HCT116 (cell line): ENCODE results near the gene CDK11B.

Experiments
- EZH2 ChIP-seq: fragments of 200-600 bp; sonication (generic); IDR thresholded peaks from 2 replicates; pipeline ENCODE4 v1.6.1; 2017; ENCODE audit warnings: antibody characterized with exemption, mixed run types
- EZH2phosphoT487 ChIP-seq: fragments of 200-600 bp; IDR thresholded peaks from 2 replicates; pipeline ENCODE4 v1.6.1; 2018; ENCODE audit warnings: antibody characterized with exemption, borderline replicate concordance
- POLR2A ChIP-seq: IDR thresholded peaks from 2 replicates; pipeline ENCODE4 v1.7.0; 2011; ENCODE audit warnings: borderline replicate concordance; ENCODE audit not compliant: insufficient read depth, insufficient read length; ENCODE audit errors: extremely low read depth
- POLR2AphosphoS5 ChIP-seq: IDR thresholded peaks from 2 replicates; pipeline ENCODE4 v1.6.1; 2011; ENCODE audit warnings: mild to moderate bottlenecking, low read depth, low read length, moderate library complexity
- SIN3A ChIP-seq: IDR thresholded peaks from 2 replicates; pipeline ENCODE4 v1.6.1; 2012; ENCODE audit warnings: low read depth
- SP1 ChIP-seq: IDR thresholded peaks from 2 replicates; pipeline ENCODE4 v1.6.1; 2012; ENCODE audit warnings: low read depth
- SRF ChIP-seq: IDR thresholded peaks from 2 replicates; pipeline ENCODE4 v1.6.1; 2012; ENCODE audit warnings: low read depth
- TCF7L2 ChIP-seq: IDR thresholded peaks from 2 replicates; pipeline ENCODE4 v1.7.0; 2011; ENCODE audit warnings: borderline replicate concordance, inconsistent platforms; ENCODE audit not compliant: insufficient read depth, insufficient read length; ENCODE audit errors: extremely low read depth
- ZNF274 ChIP-seq: fragments of 200-500 bp; sonication (Bioruptor generic); IDR thresholded peaks from 2 replicates; pipeline ENCODE4 v1.6.1; 2014; ENCODE audit warnings: mild to moderate bottlenecking, low read depth, low read length, inconsistent platforms
- TF ChIP-seq, protein P1 (sequence below): IDR thresholded peaks from 2 replicates; pipeline ENCODE4 v1.6.1; 2012; ENCODE audit warnings: low read depth
- TF ChIP-seq, protein P2 (sequence below), 3 experiments: fragments of 200-600 bp in 1 of 3; sonication (generic) in 1 of 3; IDR thresholded peaks in 2 of 3; conservative IDR thresholded peaks in 1 of 3; 2 replicates each; pipeline ENCODE4 v1.5.1; 2012 to 2017; ENCODE audit warnings: low read depth in 2 of 3, low read length in 2 of 3, antibody characterized with exemption in 1 of 3, borderline replicate concordance in 1 of 3, control low read depth in 1 of 3, mild to moderate bottlenecking in 1 of 3, mixed read lengths in 1 of 3, mixed run types in 1 of 3, moderate library complexity in 1 of 3; ENCODE audit not compliant: insufficient read depth in 1 of 3
- TF ChIP-seq, protein P3 (sequence below): IDR thresholded peaks from 2 replicates; pipeline ENCODE4 v1.6.1; 2012
- TF ChIP-seq, protein P4 (sequence below): IDR thresholded peaks from 2 replicates; pipeline ENCODE4 v1.6.1; 2012

DNA sequence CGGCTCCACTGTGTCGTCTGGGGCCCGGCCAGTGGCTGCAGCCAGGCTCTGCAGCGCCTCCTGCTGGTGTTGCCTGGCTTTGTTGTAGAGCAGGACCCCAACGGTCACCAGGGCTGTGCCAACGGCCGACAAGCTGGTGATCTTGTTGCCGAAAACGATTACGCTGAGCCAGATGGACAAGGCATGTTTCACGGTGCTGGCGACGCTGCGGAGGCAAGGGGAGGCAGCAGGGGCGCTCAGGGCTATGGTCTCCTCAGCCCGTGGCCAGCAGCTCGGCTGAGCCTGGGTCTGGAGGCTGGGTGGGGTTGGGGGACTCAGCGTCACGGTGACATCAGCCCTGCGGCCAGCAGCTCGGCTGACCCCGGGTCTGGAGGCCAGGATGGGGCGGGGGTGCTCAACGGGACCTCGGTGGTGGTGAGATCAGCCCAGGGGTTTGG, 7.0 kb upstream of the CDK11B start:
- no peak for TF ChIP-seq ZNF274
- TF ChIP-seq, protein P1, sequence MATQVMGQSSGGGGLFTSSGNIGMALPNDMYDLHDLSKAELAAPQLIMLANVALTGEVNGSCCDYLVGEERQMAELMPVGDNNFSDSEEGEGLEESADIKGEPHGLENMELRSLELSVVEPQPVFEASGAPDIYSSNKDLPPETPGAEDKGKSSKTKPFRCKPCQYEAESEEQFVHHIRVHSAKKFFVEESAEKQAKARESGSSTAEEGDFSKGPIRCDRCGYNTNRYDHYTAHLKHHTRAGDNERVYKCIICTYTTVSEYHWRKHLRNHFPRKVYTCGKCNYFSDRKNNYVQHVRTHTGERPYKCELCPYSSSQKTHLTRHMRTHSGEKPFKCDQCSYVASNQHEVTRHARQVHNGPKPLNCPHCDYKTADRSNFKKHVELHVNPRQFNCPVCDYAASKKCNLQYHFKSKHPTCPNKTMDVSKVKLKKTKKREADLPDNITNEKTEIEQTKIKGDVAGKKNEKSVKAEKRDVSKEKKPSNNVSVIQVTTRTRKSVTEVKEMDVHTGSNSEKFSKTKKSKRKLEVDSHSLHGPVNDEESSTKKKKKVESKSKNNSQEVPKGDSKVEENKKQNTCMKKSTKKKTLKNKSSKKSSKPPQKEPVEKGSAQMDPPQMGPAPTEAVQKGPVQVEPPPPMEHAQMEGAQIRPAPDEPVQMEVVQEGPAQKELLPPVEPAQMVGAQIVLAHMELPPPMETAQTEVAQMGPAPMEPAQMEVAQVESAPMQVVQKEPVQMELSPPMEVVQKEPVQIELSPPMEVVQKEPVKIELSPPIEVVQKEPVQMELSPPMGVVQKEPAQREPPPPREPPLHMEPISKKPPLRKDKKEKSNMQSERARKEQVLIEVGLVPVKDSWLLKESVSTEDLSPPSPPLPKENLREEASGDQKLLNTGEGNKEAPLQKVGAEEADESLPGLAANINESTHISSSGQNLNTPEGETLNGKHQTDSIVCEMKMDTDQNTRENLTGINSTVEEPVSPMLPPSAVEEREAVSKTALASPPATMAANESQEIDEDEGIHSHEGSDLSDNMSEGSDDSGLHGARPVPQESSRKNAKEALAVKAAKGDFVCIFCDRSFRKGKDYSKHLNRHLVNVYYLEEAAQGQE = no peak
- TF ChIP-seq POLR2AphosphoS5 = no peak
- TF ChIP-seq POLR2A = no peak
- TF ChIP-seq SIN3A = no peak
- TF ChIP-seq EZH2 = no peak
- TF ChIP-seq, protein P2, sequence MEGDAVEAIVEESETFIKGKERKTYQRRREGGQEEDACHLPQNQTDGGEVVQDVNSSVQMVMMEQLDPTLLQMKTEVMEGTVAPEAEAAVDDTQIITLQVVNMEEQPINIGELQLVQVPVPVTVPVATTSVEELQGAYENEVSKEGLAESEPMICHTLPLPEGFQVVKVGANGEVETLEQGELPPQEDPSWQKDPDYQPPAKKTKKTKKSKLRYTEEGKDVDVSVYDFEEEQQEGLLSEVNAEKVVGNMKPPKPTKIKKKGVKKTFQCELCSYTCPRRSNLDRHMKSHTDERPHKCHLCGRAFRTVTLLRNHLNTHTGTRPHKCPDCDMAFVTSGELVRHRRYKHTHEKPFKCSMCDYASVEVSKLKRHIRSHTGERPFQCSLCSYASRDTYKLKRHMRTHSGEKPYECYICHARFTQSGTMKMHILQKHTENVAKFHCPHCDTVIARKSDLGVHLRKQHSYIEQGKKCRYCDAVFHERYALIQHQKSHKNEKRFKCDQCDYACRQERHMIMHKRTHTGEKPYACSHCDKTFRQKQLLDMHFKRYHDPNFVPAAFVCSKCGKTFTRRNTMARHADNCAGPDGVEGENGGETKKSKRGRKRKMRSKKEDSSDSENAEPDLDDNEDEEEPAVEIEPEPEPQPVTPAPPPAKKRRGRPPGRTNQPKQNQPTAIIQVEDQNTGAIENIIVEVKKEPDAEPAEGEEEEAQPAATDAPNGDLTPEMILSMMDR (IDR thresholded peaks at IDR 0.05 in 2 of 3, conservative IDR thresholded peaks at IDR 0.05 in 1 of 3; ENCODE audit: borderline replicate concordance in 1 of 3, insufficient read depth in 1 of 3, low read depth in 2 of 3, low read length in 2 of 3) = peak in 2 of 3 experiments; percentile 63 to 67; a peak in 4 of 6 replicates
- TF ChIP-seq, protein P3, sequence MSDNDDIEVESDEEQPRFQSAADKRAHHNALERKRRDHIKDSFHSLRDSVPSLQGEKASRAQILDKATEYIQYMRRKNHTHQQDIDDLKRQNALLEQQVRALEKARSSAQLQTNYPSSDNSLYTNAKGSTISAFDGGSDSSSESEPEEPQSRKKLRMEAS = no peak
- TF ChIP-seq, protein P4, sequence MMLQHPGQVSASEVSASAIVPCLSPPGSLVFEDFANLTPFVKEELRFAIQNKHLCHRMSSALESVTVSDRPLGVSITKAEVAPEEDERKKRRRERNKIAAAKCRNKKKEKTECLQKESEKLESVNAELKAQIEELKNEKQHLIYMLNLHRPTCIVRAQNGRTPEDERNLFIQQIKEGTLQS = no peak
- TF ChIP-seq SP1 = no peak
- no peak for TF ChIP-seq EZH2phosphoT487
- no peak for TF ChIP-seq SRF
- no peak for TF ChIP-seq TCF7L2
